ENCODE data around the gene PDZK1IP1. TPM values are rescaled to one million over a fixed set of nuclear protein-coding genes. Genes with fewer than 3 reads are reported as not detected.

The PDZK1IP1 gene
- total and polyA plus RNA-seq, 2 of the 4 experiments (the other 2 are of a cell fraction), result not detected

DNA sequence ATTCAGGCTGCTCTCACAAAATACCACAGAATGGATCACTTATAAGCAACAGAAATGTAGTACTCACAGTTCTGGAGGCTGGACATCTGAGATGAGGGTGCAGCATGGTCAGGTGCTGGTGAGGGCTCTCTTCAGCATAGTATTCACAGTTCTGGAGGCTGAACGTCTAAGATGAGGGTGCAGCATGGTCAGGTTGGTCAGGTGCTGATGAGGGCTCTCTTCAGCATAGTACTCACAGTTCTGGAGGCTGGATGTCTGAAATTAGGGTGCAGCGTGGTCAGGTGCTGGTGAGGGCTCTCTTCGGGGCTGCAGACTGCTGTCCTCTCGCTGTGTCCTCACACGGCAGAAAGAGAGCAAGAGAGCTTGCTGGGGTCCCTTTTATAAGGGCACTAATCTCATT lies 17.1 kb downstream of the PDZK1IP1 start:
- H3K4ac ChIP-seq (ENCODE audit: low read depth, low read length), result no peak overlapping the region
- ATAC-seq (ENCODE audit: low read depth) (no peak), DNase-seq (no peak)
- no peaks in the 10 kb centered on the region for H3K9me3 ChIP-seq (ENCODE audit: control insufficient read depth, insufficient read depth, low read length)
- no peak overlapping the region for H4K5ac ChIP-seq (ENCODE audit: low read depth, low read length)
- intact Hi-C loops (cut with micrococcal nuclease) (loop anchor here (10.0 kb wide), 4 partner anchors 298 to 1322 kb away; a partner anchor contains a TSS), in situ Hi-C loops (cut with MboI; ENCODE audit: low sequenced_read_pairs) (no loop called here), dilution Hi-C loops (cut with HindIII; ENCODE audit: low sequenced_read_pairs, unreplicated experiment) (no loop called here)
- no peak overlapping the region for H2BK20ac ChIP-seq (ENCODE audit: low read depth, low read length)
- no peak overlapping the region for H4K8ac ChIP-seq (ENCODE audit: low read depth in 2 of 2, low read length in 2 of 2)
- ChIA-PET POLR2A (ENCODE audit: unreplicated experiment) (no interaction called here), CTCF (no interaction called here)
- H3K79me1 ChIP-seq (ENCODE audit: low read depth in 1 of 2, low read length in 2 of 2), result no peaks in the 10 kb centered on the region
- H3K4me1 ChIP-seq (ENCODE audit: control insufficient read depth, insufficient read depth, low read length), result no peaks in the 10 kb centered on the region
- H2BK5ac ChIP-seq (ENCODE audit: low read depth, low read length, poor library complexity, severe bottlenecking), result no peak overlapping the region
- H3K14ac ChIP-seq (replicated peaks; ENCODE audit: low read depth, low read length), result no peak overlapping the region
- H3K27ac ChIP-seq (ENCODE audit: insufficient read depth, low read length), result no peak overlapping the region
- H4K20me1 ChIP-seq (ENCODE audit: insufficient read depth, low read length), result no peaks in the 10 kb centered on the region
- H3K18ac ChIP-seq (ENCODE audit: low read depth, low read length), result no peak overlapping the region
- no peak overlapping the region for H3K9ac ChIP-seq (ENCODE audit: low read depth, low read length)
- no peak overlapping the region for H3K4me2 ChIP-seq (ENCODE audit: low read depth, low read length)
- H3K4me3 ChIP-seq (ENCODE audit: insufficient read depth, low read depth, low read length), result no peak overlapping the region
- no peaks in the 10 kb centered on the region for H3K36me3 ChIP-seq (ENCODE audit: control insufficient read depth, insufficient read depth, low read length)
- no peaks in the 10 kb centered on the region for H3K27me3 ChIP-seq (ENCODE audit: control insufficient read depth, insufficient read depth, low read length)
- H2AK5ac ChIP-seq (ENCODE audit: low read depth, low read length), result no peak overlapping the region
- H4K91ac ChIP-seq (ENCODE audit: insufficient read depth, low read depth, low read length), result no peak overlapping the region
- H2BK120ac ChIP-seq (ENCODE audit: low read depth, low read length), result no peak overlapping the region
- TF ChIP-seq MXI1 (IDR thresholded peaks at IDR 0.05; ENCODE audit: borderline replicate concordance, low read depth, low read length) (no peak), POLR2A (IDR thresholded peaks at IDR 0.05; ENCODE audit: low read depth, low read length) (no peak), CHD1 (IDR thresholded peaks at IDR 0.05; ENCODE audit: low read depth, low read length) (no peak), RCOR1 (IDR thresholded peaks at IDR 0.05; ENCODE audit: insufficient replicate concordance, low read length) (no peak), NFE2L2 (IDR thresholded peaks at IDR 0.05; ENCODE audit: low read depth, low read length) (no peak), RFX5 (IDR thresholded peaks at IDR 0.05; ENCODE audit: low read depth, low read length) (no peak), BHLHE40 (IDR thresholded peaks at IDR 0.05; ENCODE audit: low read depth, low read length) (no peak), FOS (IDR thresholded peaks at IDR 0.05; ENCODE audit: low read depth, low read length) (no peak), MAFK (IDR thresholded peaks at IDR 0.05; ENCODE audit: low read depth, low read length) (no peak), CEBPB (IDR thresholded peaks at IDR 0.05; ENCODE audit: low read depth, low read length) (no peak), MAZ (IDR thresholded peaks at IDR 0.05; ENCODE audit: borderline replicate concordance, low read depth, low read length) (no peak), RAD21 (IDR thresholded peaks at IDR 0.05; ENCODE audit: low read length) (no peak)
- TF ChIP-seq, protein P1, sequence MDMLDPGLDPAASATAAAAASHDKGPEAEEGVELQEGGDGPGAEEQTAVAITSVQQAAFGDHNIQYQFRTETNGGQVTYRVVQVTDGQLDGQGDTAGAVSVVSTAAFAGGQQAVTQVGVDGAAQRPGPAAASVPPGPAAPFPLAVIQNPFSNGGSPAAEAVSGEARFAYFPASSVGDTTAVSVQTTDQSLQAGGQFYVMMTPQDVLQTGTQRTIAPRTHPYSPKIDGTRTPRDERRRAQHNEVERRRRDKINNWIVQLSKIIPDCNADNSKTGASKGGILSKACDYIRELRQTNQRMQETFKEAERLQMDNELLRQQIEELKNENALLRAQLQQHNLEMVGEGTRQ (IDR thresholded peaks at IDR 0.05; ENCODE audit: low read depth, low read length), result no peak
- TF ChIP-seq, protein P2, sequence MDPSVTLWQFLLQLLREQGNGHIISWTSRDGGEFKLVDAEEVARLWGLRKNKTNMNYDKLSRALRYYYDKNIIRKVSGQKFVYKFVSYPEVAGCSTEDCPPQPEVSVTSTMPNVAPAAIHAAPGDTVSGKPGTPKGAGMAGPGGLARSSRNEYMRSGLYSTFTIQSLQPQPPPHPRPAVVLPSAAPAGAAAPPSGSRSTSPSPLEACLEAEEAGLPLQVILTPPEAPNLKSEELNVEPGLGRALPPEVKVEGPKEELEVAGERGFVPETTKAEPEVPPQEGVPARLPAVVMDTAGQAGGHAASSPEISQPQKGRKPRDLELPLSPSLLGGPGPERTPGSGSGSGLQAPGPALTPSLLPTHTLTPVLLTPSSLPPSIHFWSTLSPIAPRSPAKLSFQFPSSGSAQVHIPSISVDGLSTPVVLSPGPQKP (IDR thresholded peaks at IDR 0.05; ENCODE audit: borderline replicate concordance, low read depth, low read length), result no peak
- TF ChIP-seq, protein P3, sequence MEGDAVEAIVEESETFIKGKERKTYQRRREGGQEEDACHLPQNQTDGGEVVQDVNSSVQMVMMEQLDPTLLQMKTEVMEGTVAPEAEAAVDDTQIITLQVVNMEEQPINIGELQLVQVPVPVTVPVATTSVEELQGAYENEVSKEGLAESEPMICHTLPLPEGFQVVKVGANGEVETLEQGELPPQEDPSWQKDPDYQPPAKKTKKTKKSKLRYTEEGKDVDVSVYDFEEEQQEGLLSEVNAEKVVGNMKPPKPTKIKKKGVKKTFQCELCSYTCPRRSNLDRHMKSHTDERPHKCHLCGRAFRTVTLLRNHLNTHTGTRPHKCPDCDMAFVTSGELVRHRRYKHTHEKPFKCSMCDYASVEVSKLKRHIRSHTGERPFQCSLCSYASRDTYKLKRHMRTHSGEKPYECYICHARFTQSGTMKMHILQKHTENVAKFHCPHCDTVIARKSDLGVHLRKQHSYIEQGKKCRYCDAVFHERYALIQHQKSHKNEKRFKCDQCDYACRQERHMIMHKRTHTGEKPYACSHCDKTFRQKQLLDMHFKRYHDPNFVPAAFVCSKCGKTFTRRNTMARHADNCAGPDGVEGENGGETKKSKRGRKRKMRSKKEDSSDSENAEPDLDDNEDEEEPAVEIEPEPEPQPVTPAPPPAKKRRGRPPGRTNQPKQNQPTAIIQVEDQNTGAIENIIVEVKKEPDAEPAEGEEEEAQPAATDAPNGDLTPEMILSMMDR (conservative IDR thresholded peaks at IDR 0.05; ENCODE audit: low read depth, low read length), result no peak
- no peak overlapping the region for H3K23ac ChIP-seq (ENCODE audit: low read depth, low read length)
- no peak overlapping the region for H2AFZ ChIP-seq (replicated peaks; ENCODE audit: low read length, poor library complexity)
- 65% methylated on average over 4 of the region's 5 CpGs; no CpG with 5 or more reads in 1 of the 2 experiments for WGBS, 2 experiments (ENCODE audit: extremely low coverage in 2 of 2, insufficient read length in 1 of 2)
- H3K56ac ChIP-seq (ENCODE audit: extremely low read depth, insufficient read depth, low read length), result no peak overlapping the region
- no peak overlapping the region for H2AK9ac ChIP-seq (replicated peaks; ENCODE audit: low read depth, low read length, poor library complexity)
- no peaks in the 10 kb centered on the region for H3K9me1 ChIP-seq (ENCODE audit: insufficient read depth, low read length)
- H2BK15ac ChIP-seq (ENCODE audit: low read depth, low read length), result no peak overlapping the region
- no TSS peak for BruUV-seq (replicated peaks)
